HG03460 (cell line): ENCODE data around the gene SENP8.
"Not testable (repeated sequence)": the region's sequence is repeated elsewhere in the genome, so short reads cannot be mapped to it uniquely, and the experiment has no call there.

Experiments used
- ATAC-seq: cut with Tn5 transposase; IDR thresholded peaks from one replicate; pipeline ENCODE4 v1.9.1; 2021; ENCODE audit not compliant: unreplicated experiment

Gene SENP8

GRCh38 chr15:72118017-72118978 lies at the start of gene SENP8, which contains the start of gene MYO9A:
Gene SENP8 (plus strand): TSS chr15:72118403. CDS start chr15:72139624, 21,221 bp downstream.
Gene MYO9A (minus strand): TSS chr15:72118150. CDS start chr15:72046563, 71,587 bp downstream.
- peak; percentile 62 for ATAC-seq

- ATAC-seq: no peak
Measured at GRCh38 chr15:72068856-72069255, 49.3 kb upstream of the SENP8 start.

GRCh38 chr15:72070817-72071447 lies 47.3 kb upstream of the SENP8 start:
- ATAC-seq: no peak

GRCh38 chr15:72071448-72071825 lies 46.8 kb upstream of the SENP8 start:
- not testable (repeated sequence) for ATAC-seq

GRCh38 chr15:72074335-72075060 lies 43.7 kb upstream of the SENP8 start:
- no peak for ATAC-seq

- no peak for ATAC-seq
Measured at GRCh38 chr15:72077950-72078349, 40.3 kb upstream of the SENP8 start.

GRCh38 chr15:72078887-72079286 lies 39.3 kb upstream of the SENP8 start:
- peak; percentile 87 for ATAC-seq

- no peak for ATAC-seq
Measured at GRCh38 chr15:72082176-72082575, 36.0 kb upstream of the SENP8 start.

GRCh38 chr15:72086010-72086697 lies 32.0 kb upstream of the SENP8 start:
- no peak for ATAC-seq

- no peak for ATAC-seq
Measured at GRCh38 chr15:72086920-72087648, 31.1 kb upstream of the SENP8 start.

- no peak for ATAC-seq
Measured at GRCh38 chr15:72092006-72092405, 26.2 kb upstream of the SENP8 start.

- ATAC-seq: no peak
Measured at GRCh38 chr15:72092691-72093090, 25.5 kb upstream of the SENP8 start.

GRCh38 chr15:72096796-72097195 lies 21.4 kb upstream of the SENP8 start:
- ATAC-seq: no peak

GRCh38 chr15:72098040-72098439 lies 20.2 kb upstream of the SENP8 start:
- ATAC-seq: no peak

GRCh38 chr15:72099155-72099554 lies 19.0 kb upstream of the SENP8 start:
- no peak for ATAC-seq

- not testable (repeated sequence) for ATAC-seq
Measured at GRCh38 chr15:72100551-72100950, 17.7 kb upstream of the SENP8 start.

- no peak for ATAC-seq
Measured at GRCh38 chr15:72105111-72105510, 13.1 kb upstream of the SENP8 start.

GRCh38 chr15:72106068-72106467 lies 12.1 kb upstream of the SENP8 start:
- ATAC-seq: no peak

GRCh38 chr15:72110355-72110754 lies 7.8 kb upstream of the SENP8 start:
- ATAC-seq: no peak

- no peak for ATAC-seq
Measured at GRCh38 chr15:72112116-72112515, 6.1 kb upstream of the SENP8 start.
